Ishikawa (cell line): Measurements from ENCODE around the gene MON2.

Experiments
- CEBPB ChIP-seq: IDR thresholded peaks from 2 replicates; pipeline ENCODE4 v1.6.1; 2012
- CREB1 ChIP-seq: IDR thresholded peaks from 2 replicates; pipeline ENCODE4 v1.6.1; 2012; ENCODE audit warnings: low read depth
- EGR1 ChIP-seq: IDR thresholded peaks from 2 replicates; pipeline ENCODE4 v1.6.1; 2012
- EP300 ChIP-seq: IDR thresholded peaks from 2 replicates; pipeline ENCODE4 v1.6.1; 2012; ENCODE audit warnings: borderline replicate concordance
- FOXM1 ChIP-seq: IDR thresholded peaks from 2 replicates; pipeline ENCODE4 v1.6.1; 2012; ENCODE audit warnings: low read depth, borderline replicate concordance
- NFIC ChIP-seq: IDR thresholded peaks from 2 replicates; pipeline ENCODE4 v1.6.1; 2012
- RAD21 ChIP-seq: IDR thresholded peaks from 2 replicates; pipeline ENCODE4 v1.6.1; 2012; ENCODE audit warnings: low read depth
- REST ChIP-seq: IDR thresholded peaks from 2 replicates; pipeline ENCODE4 v1.6.1; 2012; ENCODE audit warnings: low read depth, mild to moderate bottlenecking
- TAF1 ChIP-seq: IDR thresholded peaks from 2 replicates; pipeline ENCODE4 v1.6.1; 2012; ENCODE audit warnings: low read depth, mild to moderate bottlenecking
- TCF12 ChIP-seq: IDR thresholded peaks from 2 replicates; pipeline ENCODE4 v1.6.1; 2012; ENCODE audit warnings: low read depth
- TEAD4 ChIP-seq: IDR thresholded peaks from 2 replicates; pipeline ENCODE4 v1.6.1; 2012
- YY1 ChIP-seq: IDR thresholded peaks from 2 replicates; pipeline ENCODE4 v1.6.1; 2012; ENCODE audit warnings: low read depth
- ZBTB7A ChIP-seq: IDR thresholded peaks from 2 replicates; pipeline ENCODE4 v1.6.1; 2012; ENCODE audit warnings: low read depth
- TF ChIP-seq, protein P1 (sequence below): IDR thresholded peaks from 2 replicates; pipeline ENCODE4 v1.6.1; 2012
- TF ChIP-seq, protein P2 (sequence below): IDR thresholded peaks from 2 replicates; pipeline ENCODE4 v1.6.1; 2012

Gene MON2

DNA sequence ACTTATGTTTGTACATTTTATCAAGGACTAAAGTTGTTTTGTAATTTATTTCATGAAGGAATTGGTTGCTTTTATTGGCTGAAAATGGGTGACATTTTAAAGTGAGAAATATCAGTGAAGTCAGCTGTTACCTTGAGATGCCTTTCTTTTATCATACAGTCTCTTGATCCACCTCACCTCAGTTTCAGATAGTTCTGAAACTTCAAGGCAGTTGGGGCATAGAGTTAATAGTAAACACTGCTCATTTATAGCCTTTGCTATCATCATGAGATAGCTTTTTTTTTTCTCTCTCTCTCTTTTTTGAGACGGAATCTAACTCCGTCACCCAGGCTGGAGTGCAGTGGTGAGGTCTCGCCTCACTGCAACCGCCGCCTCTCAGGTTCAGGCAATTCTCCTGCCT is 76.7 kb downstream of the MON2 start:
- TF ChIP-seq TAF1 (no peak), TEAD4 (no peak), NFIC (no peak), TCF12 (no peak), FOXM1 (no peak), CREB1 (no peak), EGR1 (no peak)

GRCh38 chr12:62543741-62544140 is 77.1 kb downstream of the MON2 start:
- no peak for TF ChIP-seq YY1
- TF ChIP-seq TEAD4 = no peak
- TF ChIP-seq RAD21 = no peak
- no peak for TF ChIP-seq CEBPB
- no peak for TF ChIP-seq TCF12
- no peak for TF ChIP-seq FOXM1
- TF ChIP-seq NFIC = no peak
- TF ChIP-seq CREB1 = no peak
- TF ChIP-seq, protein P1, sequence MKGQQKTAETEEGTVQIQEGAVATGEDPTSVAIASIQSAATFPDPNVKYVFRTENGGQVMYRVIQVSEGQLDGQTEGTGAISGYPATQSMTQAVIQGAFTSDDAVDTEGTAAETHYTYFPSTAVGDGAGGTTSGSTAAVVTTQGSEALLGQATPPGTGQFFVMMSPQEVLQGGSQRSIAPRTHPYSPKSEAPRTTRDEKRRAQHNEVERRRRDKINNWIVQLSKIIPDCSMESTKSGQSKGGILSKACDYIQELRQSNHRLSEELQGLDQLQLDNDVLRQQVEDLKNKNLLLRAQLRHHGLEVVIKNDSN = no peak
- TF ChIP-seq, protein P2, sequence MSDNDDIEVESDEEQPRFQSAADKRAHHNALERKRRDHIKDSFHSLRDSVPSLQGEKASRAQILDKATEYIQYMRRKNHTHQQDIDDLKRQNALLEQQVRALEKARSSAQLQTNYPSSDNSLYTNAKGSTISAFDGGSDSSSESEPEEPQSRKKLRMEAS = no peak
- no peak for TF ChIP-seq TAF1

- TF ChIP-seq ZBTB7A = no peak
- TF ChIP-seq, protein P2 = no peak
- no peak for TF ChIP-seq FOXM1
- TF ChIP-seq CREB1 = no peak
- TF ChIP-seq CEBPB = no peak
- TF ChIP-seq TEAD4 = no peak
- TF ChIP-seq TAF1 = no peak
- TF ChIP-seq, protein P1 = no peak
- TF ChIP-seq NFIC = no peak
- TF ChIP-seq TCF12 = no peak
- no peak for TF ChIP-seq RAD21
- no peak for TF ChIP-seq EGR1
- TF ChIP-seq YY1 = no peak
- no peak for TF ChIP-seq REST
- TF ChIP-seq EP300 = no peak
Measured at GRCh38 chr12:62552906-62553556, 86.4 kb downstream of the MON2 start.

GRCh38 chr12:62562846-62563245 is 96.2 kb downstream of the MON2 start:
- TF ChIP-seq FOXM1 = no peak
- TF ChIP-seq, protein P1 = no peak
- TF ChIP-seq EGR1 = no peak
- TF ChIP-seq EP300 = no peak

GRCh38 chr12:62575036-62575435 is 108.4 kb downstream of the MON2 start:
- no peak for TF ChIP-seq EGR1
- TF ChIP-seq, protein P1 = no peak
- TF ChIP-seq FOXM1 = no peak
- TF ChIP-seq TCF12 = no peak
- no peak for TF ChIP-seq CEBPB
- no peak for TF ChIP-seq CREB1

GRCh38 chr12:62576503-62576902 is 109.9 kb downstream of the MON2 start:
- no peak for TF ChIP-seq NFIC

- TF ChIP-seq ZBTB7A = no peak
- TF ChIP-seq RAD21 = no peak
- TF ChIP-seq NFIC = no peak
- no peak for TF ChIP-seq REST
- no peak for TF ChIP-seq YY1
- TF ChIP-seq TEAD4 = no peak
- TF ChIP-seq EGR1 = no peak
- no peak for TF ChIP-seq TAF1
- TF ChIP-seq EP300 = no peak
- no peak for TF ChIP-seq CREB1
- no peak for TF ChIP-seq CEBPB
- TF ChIP-seq, protein P2 = no peak
- no peak for TF ChIP-seq FOXM1
- TF ChIP-seq, protein P1 = no peak
- TF ChIP-seq TCF12 = no peak
Measured at GRCh38 chr12:62578726-62579125, 112.1 kb downstream of the MON2 start.
